ENCODE results near the gene RNF103.

Gene RNF103

GRCh38 chr2:86610871-86611270 lies 12.8 kb downstream of the RNF103 start:
- no peak for DNase-seq (ENCODE audit: low read depth, low spot score)
- no peak overlapping the region for H3K4me3 ChIP-seq (ENCODE audit: low read depth, low read length)
- in situ Hi-C loops (cut with HindIII; ENCODE audit: low sequenced_read_pairs): no loop called here
- TF ChIP-seq CTCF (IDR thresholded peaks at IDR 0.05; ENCODE audit: low read depth, low read length): no peak

- TF ChIP-seq CTCF (IDR thresholded peaks at IDR 0.05; ENCODE audit: low read depth, low read length): no peak
- no peak overlapping the region for H3K4me3 ChIP-seq (ENCODE audit: low read depth, low read length)
- DNase-seq (ENCODE audit: low read depth, low spot score): no peak
- in situ Hi-C loops (cut with HindIII; ENCODE audit: low sequenced_read_pairs): no loop called here
These were observed 14.7 kb downstream of the RNF103 start for GRCh38 chr2:86608832-86609410.

GRCh38 chr2:86603905-86604304 lies 19.8 kb downstream of the RNF103 start:
- TF ChIP-seq CTCF (IDR thresholded peaks at IDR 0.05; ENCODE audit: low read depth, low read length): no peak
- H3K4me3 ChIP-seq (ENCODE audit: low read depth, low read length): no peak overlapping the region
- DNase-seq (ENCODE audit: low read depth, low spot score): no peak
- in situ Hi-C loops (cut with HindIII; ENCODE audit: low sequenced_read_pairs): no loop called here

GRCh38 chr2:86598966-86599365 lies 24.7 kb downstream of the RNF103 start:
- in situ Hi-C loops (cut with HindIII; ENCODE audit: low sequenced_read_pairs): no loop called here
- H3K4me3 ChIP-seq (ENCODE audit: low read depth, low read length): no peak overlapping the region
- no peak for DNase-seq (ENCODE audit: low read depth, low spot score)
- TF ChIP-seq CTCF (IDR thresholded peaks at IDR 0.05; ENCODE audit: low read depth, low read length): no peak

GRCh38 chr2:86596118-86596517 lies 27.5 kb downstream of the RNF103 start:
- DNase-seq (ENCODE audit: low read depth, low spot score): no peak
- TF ChIP-seq CTCF (IDR thresholded peaks at IDR 0.05; ENCODE audit: low read depth, low read length): no peak
- in situ Hi-C loops (cut with HindIII; ENCODE audit: low sequenced_read_pairs): no loop called here
- no peak overlapping the region for H3K4me3 ChIP-seq (ENCODE audit: low read depth, low read length)

- H3K4me3 ChIP-seq (ENCODE audit: low read depth, low read length): no peak overlapping the region
- TF ChIP-seq CTCF (IDR thresholded peaks at IDR 0.05; ENCODE audit: low read depth, low read length): no peak
- in situ Hi-C loops (cut with HindIII; ENCODE audit: low sequenced_read_pairs): no loop called here
- DNase-seq (ENCODE audit: low read depth, low spot score): no peak
These were observed 30.4 kb downstream of the RNF103 start for GRCh38 chr2:86593266-86593665.
